ENCODE data around the gene CAPZB.

- TF ChIP-seq, protein P1, sequence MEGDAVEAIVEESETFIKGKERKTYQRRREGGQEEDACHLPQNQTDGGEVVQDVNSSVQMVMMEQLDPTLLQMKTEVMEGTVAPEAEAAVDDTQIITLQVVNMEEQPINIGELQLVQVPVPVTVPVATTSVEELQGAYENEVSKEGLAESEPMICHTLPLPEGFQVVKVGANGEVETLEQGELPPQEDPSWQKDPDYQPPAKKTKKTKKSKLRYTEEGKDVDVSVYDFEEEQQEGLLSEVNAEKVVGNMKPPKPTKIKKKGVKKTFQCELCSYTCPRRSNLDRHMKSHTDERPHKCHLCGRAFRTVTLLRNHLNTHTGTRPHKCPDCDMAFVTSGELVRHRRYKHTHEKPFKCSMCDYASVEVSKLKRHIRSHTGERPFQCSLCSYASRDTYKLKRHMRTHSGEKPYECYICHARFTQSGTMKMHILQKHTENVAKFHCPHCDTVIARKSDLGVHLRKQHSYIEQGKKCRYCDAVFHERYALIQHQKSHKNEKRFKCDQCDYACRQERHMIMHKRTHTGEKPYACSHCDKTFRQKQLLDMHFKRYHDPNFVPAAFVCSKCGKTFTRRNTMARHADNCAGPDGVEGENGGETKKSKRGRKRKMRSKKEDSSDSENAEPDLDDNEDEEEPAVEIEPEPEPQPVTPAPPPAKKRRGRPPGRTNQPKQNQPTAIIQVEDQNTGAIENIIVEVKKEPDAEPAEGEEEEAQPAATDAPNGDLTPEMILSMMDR (conservative IDR thresholded peaks at IDR 0.05), result no peak
- no peak for TF ChIP-seq ZFX (IDR thresholded peaks at IDR 0.05)
Measured at GRCh38 chr1:19354531-19354981, 130.8 kb downstream of the CAPZB start.
